ENCODE measurements around the gene MMP11.

- TF ChIP-seq, protein P1, sequence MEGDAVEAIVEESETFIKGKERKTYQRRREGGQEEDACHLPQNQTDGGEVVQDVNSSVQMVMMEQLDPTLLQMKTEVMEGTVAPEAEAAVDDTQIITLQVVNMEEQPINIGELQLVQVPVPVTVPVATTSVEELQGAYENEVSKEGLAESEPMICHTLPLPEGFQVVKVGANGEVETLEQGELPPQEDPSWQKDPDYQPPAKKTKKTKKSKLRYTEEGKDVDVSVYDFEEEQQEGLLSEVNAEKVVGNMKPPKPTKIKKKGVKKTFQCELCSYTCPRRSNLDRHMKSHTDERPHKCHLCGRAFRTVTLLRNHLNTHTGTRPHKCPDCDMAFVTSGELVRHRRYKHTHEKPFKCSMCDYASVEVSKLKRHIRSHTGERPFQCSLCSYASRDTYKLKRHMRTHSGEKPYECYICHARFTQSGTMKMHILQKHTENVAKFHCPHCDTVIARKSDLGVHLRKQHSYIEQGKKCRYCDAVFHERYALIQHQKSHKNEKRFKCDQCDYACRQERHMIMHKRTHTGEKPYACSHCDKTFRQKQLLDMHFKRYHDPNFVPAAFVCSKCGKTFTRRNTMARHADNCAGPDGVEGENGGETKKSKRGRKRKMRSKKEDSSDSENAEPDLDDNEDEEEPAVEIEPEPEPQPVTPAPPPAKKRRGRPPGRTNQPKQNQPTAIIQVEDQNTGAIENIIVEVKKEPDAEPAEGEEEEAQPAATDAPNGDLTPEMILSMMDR (IDR thresholded peaks at IDR 0.05): no peak
- TF ChIP-seq EP300 (IDR thresholded peaks at IDR 0.05): no peak
Measured at GRCh38 chr22:23743303-23743705, 29.3 kb upstream of the MMP11 start.

All from suprapubic skin (tissue), 3 donors.